ENCODE data around the gene PLEKHA7.
A peak's percentile ranks its signal among the peaks of the same experiment; 100 is the strongest.
"Not testable (repeated sequence)": the region's sequence is repeated elsewhere in the genome, so short reads cannot be mapped to it uniquely, and the experiment has no call there.

PLEKHA7 gene, protein sequence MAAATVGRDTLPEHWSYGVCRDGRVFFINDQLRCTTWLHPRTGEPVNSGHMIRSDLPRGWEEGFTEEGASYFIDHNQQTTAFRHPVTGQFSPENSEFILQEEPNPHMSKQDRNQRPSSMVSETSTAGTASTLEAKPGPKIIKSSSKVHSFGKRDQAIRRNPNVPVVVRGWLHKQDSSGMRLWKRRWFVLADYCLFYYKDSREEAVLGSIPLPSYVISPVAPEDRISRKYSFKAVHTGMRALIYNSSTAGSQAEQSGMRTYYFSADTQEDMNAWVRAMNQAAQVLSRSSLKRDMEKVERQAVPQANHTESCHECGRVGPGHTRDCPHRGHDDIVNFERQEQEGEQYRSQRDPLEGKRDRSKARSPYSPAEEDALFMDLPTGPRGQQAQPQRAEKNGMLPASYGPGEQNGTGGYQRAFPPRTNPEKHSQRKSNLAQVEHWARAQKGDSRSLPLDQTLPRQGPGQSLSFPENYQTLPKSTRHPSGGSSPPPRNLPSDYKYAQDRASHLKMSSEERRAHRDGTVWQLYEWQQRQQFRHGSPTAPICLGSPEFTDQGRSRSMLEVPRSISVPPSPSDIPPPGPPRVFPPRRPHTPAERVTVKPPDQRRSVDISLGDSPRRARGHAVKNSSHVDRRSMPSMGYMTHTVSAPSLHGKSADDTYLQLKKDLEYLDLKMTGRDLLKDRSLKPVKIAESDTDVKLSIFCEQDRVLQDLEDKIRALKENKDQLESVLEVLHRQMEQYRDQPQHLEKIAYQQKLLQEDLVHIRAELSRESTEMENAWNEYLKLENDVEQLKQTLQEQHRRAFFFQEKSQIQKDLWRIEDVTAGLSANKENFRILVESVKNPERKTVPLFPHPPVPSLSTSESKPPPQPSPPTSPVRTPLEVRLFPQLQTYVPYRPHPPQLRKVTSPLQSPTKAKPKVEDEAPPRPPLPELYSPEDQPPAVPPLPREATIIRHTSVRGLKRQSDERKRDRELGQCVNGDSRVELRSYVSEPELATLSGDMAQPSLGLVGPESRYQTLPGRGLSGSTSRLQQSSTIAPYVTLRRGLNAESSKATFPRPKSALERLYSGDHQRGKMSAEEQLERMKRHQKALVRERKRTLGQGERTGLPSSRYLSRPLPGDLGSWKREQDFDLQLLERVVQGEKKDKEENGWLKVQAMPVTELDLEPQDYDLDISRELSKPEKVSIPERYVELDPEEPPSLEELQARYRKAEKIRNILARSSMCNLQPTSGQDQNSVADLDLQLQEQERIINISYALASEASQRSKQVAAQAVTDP

DNA sequence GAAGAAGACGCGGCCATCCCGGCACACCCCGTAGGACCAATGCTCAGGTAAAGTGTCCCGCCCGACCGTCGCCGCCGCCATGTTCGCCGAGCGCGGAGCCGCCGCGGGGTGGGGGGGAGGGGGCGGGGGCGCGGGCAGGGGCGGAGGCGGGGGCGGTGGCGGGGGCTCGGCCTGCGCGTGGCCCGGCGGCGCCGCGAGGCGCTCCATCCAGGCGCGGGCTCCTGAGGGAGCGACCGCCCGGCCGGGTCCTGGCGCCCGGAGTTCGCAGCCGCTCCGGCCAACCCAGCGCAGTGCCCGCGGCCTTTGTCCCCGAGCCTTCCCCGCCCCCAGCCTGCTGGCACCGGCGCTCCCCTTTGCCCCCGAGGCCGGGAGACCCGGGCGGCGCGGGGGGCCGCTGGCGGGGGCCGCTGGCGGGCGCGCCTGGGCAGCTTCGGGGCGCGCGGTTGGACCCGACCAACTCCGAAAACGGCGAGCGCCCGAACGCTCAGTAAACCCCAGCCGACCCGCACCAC, at the start of gene PLEKHA7:
TSS of gene PLEKHA7 (minus strand) at position 94 of the 512 bp plus-strand sequence. CDS start at position 81, 13 bp downstream.
- Histone ChIP-seq H3K4me3 (ENCODE audit: low read depth, low read length) (peak within 1 kb of the TSS; percentile 97), H3K27me3 (ENCODE audit: insufficient read depth, low read depth, severe bottlenecking) (no peaks in the 10 kb centered on the region), H3K9me3 (ENCODE audit: severe bottlenecking) (no peaks in the 10 kb centered on the region), H3K36me3 (peaks cover 11% of the 10 kb centered on the region), H3K27ac (peak within 1 kb of the TSS; percentile 89)
- DNase-seq, result peak; percentile 45
- TF ChIP-seq, protein P1, sequence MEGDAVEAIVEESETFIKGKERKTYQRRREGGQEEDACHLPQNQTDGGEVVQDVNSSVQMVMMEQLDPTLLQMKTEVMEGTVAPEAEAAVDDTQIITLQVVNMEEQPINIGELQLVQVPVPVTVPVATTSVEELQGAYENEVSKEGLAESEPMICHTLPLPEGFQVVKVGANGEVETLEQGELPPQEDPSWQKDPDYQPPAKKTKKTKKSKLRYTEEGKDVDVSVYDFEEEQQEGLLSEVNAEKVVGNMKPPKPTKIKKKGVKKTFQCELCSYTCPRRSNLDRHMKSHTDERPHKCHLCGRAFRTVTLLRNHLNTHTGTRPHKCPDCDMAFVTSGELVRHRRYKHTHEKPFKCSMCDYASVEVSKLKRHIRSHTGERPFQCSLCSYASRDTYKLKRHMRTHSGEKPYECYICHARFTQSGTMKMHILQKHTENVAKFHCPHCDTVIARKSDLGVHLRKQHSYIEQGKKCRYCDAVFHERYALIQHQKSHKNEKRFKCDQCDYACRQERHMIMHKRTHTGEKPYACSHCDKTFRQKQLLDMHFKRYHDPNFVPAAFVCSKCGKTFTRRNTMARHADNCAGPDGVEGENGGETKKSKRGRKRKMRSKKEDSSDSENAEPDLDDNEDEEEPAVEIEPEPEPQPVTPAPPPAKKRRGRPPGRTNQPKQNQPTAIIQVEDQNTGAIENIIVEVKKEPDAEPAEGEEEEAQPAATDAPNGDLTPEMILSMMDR (IDR thresholded peaks at IDR 0.05; ENCODE audit: low read depth, low read length), result no peak

DNA sequence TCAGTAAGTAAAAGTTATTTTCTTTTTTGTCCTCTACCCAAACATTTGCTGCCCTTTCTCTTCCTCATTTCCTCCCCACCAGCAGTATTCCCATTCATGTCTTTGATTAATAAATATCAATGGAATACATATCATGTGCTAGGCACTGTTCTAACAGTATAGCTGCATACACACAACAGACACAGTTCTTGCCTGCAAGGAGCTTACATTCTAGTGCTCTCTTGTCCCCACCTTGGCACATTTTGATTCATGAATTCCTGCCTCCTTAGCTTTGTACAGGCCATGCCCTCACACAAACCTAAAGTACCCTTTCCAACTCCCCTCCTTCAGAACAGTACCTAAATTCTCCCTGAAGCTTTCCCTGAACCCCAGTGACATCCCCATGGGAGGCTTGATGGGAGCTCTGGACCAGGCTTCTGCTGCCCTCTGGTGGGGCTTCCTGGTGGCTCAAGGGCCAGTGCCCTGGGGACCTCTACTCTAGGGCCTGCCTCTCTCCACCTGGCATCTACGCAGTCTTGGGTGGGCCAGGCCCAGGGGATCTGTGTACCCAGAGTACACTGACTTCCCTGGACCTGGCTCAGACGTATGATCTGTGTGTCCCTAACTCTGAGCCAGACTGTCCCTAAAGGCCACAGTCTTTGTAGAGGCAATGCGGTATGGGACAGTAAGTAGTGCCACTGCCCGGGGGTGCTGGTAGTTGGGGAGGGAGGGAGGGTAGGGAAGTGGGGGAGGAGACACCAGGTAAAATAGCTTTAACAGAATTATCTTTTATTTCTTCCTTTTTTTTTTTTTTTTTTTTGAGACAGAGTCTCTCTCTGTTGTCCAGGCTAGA, 49.2 kb upstream of the PLEKHA7 start:
- Histone ChIP-seq H3K36me3 (no peaks in the 10 kb centered on the region), H3K9me3 (ENCODE audit: severe bottlenecking) (peaks cover 7% of the 10 kb centered on the region), H3K4me3 (ENCODE audit: low read depth, low read length) (no peak overlapping the region), H3K27me3 (ENCODE audit: insufficient read depth, low read depth, severe bottlenecking) (no peaks in the 10 kb centered on the region), H3K27ac (no peak overlapping the region)
- TF ChIP-seq, protein P1 (IDR thresholded peaks at IDR 0.05; ENCODE audit: low read depth, low read length), result peak; percentile 89
- peak; percentile 78 for DNase-seq

DNA sequence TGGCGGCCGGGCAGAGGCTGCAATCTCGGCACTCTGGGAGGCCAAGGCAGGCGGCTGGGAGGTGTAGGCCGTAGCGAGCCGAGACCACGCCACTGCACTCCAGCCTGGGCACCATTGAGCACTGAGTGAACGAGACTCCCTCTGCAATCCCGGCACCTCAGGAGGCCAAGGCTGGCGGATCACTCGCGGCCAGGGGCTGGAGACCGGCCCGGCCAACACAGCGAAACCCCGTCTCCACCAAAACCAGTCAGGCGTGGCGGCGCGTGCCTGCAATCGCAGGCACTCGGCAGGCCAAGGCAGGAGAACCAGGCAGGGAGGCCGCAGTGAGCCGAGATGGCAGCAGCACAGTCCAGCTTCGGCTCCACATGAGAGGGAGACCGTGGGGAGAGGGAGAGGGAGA, 36.9 kb upstream of the PLEKHA7 start:
- not testable (repeated sequence) for DNase-seq

DNA sequence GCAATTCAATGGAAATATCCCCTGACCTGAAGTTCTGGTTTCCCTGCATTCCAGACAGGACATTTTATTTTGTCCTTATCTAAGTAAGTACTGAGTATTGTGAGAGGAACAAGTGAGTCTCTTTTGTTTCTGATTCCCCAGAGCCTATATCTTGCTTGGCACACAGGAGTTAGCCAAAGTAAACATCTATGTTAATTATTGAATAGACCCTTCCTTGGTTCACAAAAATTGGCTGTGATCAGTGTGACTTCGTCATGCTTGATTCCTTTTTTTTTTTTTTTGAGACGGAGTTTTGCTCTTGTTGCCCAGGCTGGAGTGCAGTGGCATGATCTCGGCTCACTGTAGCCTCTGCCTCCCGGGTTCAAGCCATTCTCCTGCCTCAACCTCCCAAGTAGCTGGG, 34.3 kb upstream of the PLEKHA7 start:
- not testable (repeated sequence) for H3K4me3 ChIP-seq (ENCODE audit: low read depth, low read length); H3K9me3 ChIP-seq (ENCODE audit: severe bottlenecking); H3K27ac ChIP-seq; H3K36me3 ChIP-seq; DNase-seq; H3K27me3 ChIP-seq (ENCODE audit: insufficient read depth, low read depth, severe bottlenecking)

More for the DNA sequence above, 36.9 kb upstream of the PLEKHA7 start:
- H3K36me3 ChIP-seq; H3K9me3 ChIP-seq (ENCODE audit: severe bottlenecking); H3K27me3 ChIP-seq (ENCODE audit: insufficient read depth, low read depth, severe bottlenecking); H3K4me3 ChIP-seq (ENCODE audit: low read depth, low read length); H3K27ac ChIP-seq: not testable (repeated sequence)

DNA sequence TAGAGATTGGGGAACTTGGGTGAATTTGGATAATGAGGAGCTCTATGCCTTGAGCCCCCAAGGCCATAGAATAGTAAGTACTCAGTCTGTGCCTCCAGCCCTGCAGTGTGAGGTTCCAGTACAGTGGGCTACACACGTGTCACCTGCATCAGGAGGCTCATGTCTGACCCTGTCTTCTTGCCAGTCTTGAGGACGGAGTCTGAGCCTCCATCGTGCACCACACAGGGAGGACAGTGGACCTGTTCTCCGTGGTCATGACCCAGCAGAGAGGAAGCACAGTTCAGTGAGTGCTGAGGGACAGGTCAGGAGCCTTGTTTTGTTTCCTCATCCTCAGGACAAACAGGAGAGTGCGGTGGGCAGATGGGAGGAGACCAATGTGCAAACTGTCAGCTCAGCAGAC, 32.5 kb upstream of the PLEKHA7 start:
- no peaks in the 10 kb centered on the region for H3K36me3 ChIP-seq
- no peak overlapping the region for H3K27ac ChIP-seq
- TF ChIP-seq, protein P1 (IDR thresholded peaks at IDR 0.05; ENCODE audit: low read depth, low read length), result no peak
- no peaks in the 10 kb centered on the region for H3K9me3 ChIP-seq (ENCODE audit: severe bottlenecking)
- H3K4me3 ChIP-seq (ENCODE audit: low read depth, low read length), result no peak overlapping the region
- no peak for DNase-seq
- no peaks in the 10 kb centered on the region for H3K27me3 ChIP-seq (ENCODE audit: insufficient read depth, low read depth, severe bottlenecking)

Data from WERI-Rb-1 (cell line).